B cell (primary cell): ENCODE measurements around the gene SIPA1. TPM values are rescaled to one million over a fixed set of nuclear protein-coding genes. Genes with fewer than 3 reads are reported as not detected.

Experiments used
- ATAC-seq: fragments of 200-7000 bp; cut with Tn5 transposase; one replicate; pipeline ENCODE4 v1.10.0; 2021; ENCODE audit warnings: low read depth, mild to moderate bottlenecking, moderate number of reproducible peaks, moderate library complexity
- CTCF ChIA-PET: fragments of 350-600 bp; sonication (Branson Sonifier 250); formaldehyde crosslinking; loops from one replicate; lab custom pipeline; 2021; ENCODE audit warnings: antibody characterized with exemption, inconsistent platforms; lab: Charles Lee
- POLR2A ChIA-PET: fragments of 350-600 bp; sonication (Branson Sonifier 250); formaldehyde crosslinking; loops from one replicate; lab custom pipeline; 2021; ENCODE audit warnings: antibody characterized with exemption; lab: Charles Lee
- DNase-seq: peaks from one replicate; pipeline ENCODE4 v3.0.0; 2013
- H2AFZ ChIP-seq: 2 replicates; pipeline ENCODE4 v1.6.1; 2012; ENCODE audit warnings: mild to moderate bottlenecking, low read depth, low read length; ENCODE audit not compliant: insufficient read depth, poor library complexity, severe bottlenecking
- H3K27ac ChIP-seq, 2 donors: 1 replicate in 1 of 2; 2 replicates in 1 of 2; pipeline ENCODE4 v1.5.1; 2012 to 2013; ENCODE audit warnings: low read length in 2 of 2, mild to moderate bottlenecking in 2 of 2, moderate library complexity in 1 of 2
- H3K27me3 ChIP-seq, 4 experiments: fragments of 200-600 bp in 1 of 4; sonication (generic) in 1 of 4; replicated peaks in 1 of 4; 1 replicate in 2 of 4; 2 replicates in 2 of 4; pipeline versions ENCODE4 v1.6.1 to v1.7.0; 2013 to 2016; ENCODE audit warnings: low read length in 3 of 4, mild to moderate bottlenecking in 2 of 4, mixed read lengths in 1 of 4, moderate library complexity in 1 of 4; ENCODE audit not compliant: insufficient read depth in 4 of 4, control insufficient read depth in 3 of 4; ENCODE audit errors: control extremely low read depth in 1 of 4
- H3K36me3 ChIP-seq, 2 experiments: replicated peaks in 1 of 2; 1 replicate in 1 of 2; 2 replicates in 1 of 2; pipeline versions ENCODE4 v1.6.1 to v1.7.1; 2013; ENCODE audit warnings: low read length in 1 of 2; ENCODE audit not compliant: insufficient read depth in 2 of 2, control insufficient read depth in 1 of 2; ENCODE audit errors: control extremely low read depth in 1 of 2, extremely low read depth in 1 of 2
- H3K4me1 ChIP-seq, 2 donors: fragments of 200-600 bp in 1 of 2; sonication (generic) in 1 of 2; 1 replicate in 1 of 2; 2 replicates in 1 of 2; pipeline versions ENCODE4 v1.5.1 to v1.6.1; 2013 to 2017; ENCODE audit warnings: low read length in 2 of 2; ENCODE audit not compliant: control insufficient read depth in 2 of 2, insufficient read depth in 2 of 2
- H3K4me2 ChIP-seq: replicated peaks from 2 replicates; pipeline ENCODE3; 2012; ENCODE audit warnings: mild to moderate bottlenecking, low read depth, low read length; ENCODE audit not compliant: poor library complexity, severe bottlenecking
- H3K4me3 ChIP-seq, 5 experiments: fragments of 200-600 bp in 1 of 5; sonication (generic) in 1 of 5; 1 replicate in 3 of 5; 2 replicates in 2 of 5; pipeline versions ENCODE4 v1.5.1 to v1.7.0; 2011 to 2016; ENCODE audit warnings: low read length in 4 of 5, mild to moderate bottlenecking in 4 of 5, low read depth in 2 of 5, control low read depth in 1 of 5, moderate library complexity in 1 of 5; ENCODE audit not compliant: insufficient read depth in 1 of 5; ENCODE audit errors: control extremely low read depth in 1 of 5, extremely low read depth in 1 of 5
- H3K79me2 ChIP-seq: fragments of 200-600 bp; sonication (generic); one replicate; pipeline ENCODE4 v1.6.0; 2016; ENCODE audit warnings: low read length; ENCODE audit not compliant: control insufficient read depth, insufficient read depth
- H3K9ac ChIP-seq: fragments of 200-600 bp; sonication (generic); 2 replicates; pipeline ENCODE4 v1.6.1; 2017; ENCODE audit warnings: mild to moderate bottlenecking, low read length, moderate library complexity
- H3K9me3 ChIP-seq, 3 donors: one replicate each; pipeline versions ENCODE4 v1.6.1 to v1.7.1; 2013; ENCODE audit warnings: low read length in 2 of 3; ENCODE audit not compliant: control insufficient read depth in 2 of 3, insufficient read depth in 1 of 3; ENCODE audit errors: control extremely low read depth in 1 of 3
- H4K20me1 ChIP-seq: 2 replicates; pipeline ENCODE4 v1.6.0; 2012; ENCODE audit warnings: mild to moderate bottlenecking, low read length; ENCODE audit not compliant: insufficient read depth, control insufficient read depth, poor library complexity, severe bottlenecking
- H3K27ac Mint-ChIP-seq: one replicate; pipeline ENCODE4 v1.8.0; 2021; ENCODE audit warnings: mixed read lengths
- H3K27me3 Mint-ChIP-seq: one replicate; pipeline ENCODE4 v1.8.0; 2021; ENCODE audit warnings: mixed read lengths
- H3K4me1 Mint-ChIP-seq: one replicate; pipeline ENCODE4 v1.8.0; 2021; ENCODE audit warnings: mixed read lengths
- H3K4me3 Mint-ChIP-seq: one replicate; pipeline ENCODE4 v1.8.0; 2021; ENCODE audit warnings: mixed read lengths
- H3K9me3 Mint-ChIP-seq: one replicate; pipeline ENCODE4 v1.8.0; 2022; ENCODE audit warnings: mixed read lengths; ENCODE audit not compliant: insufficient read depth
- EZH2 ChIP-seq: IDR thresholded peaks from 2 replicates; pipeline ENCODE4 v1.6.1; 2012; ENCODE audit warnings: borderline replicate concordance, low read depth, mild to moderate bottlenecking, moderate library complexity, low read length; ENCODE audit not compliant: insufficient read depth, poor library complexity, severe bottlenecking
- WGBS: methylation state at CpG from one replicate; pipeline ENCODE4 v1.1.5; 2013; ENCODE audit warnings: missing lambda C conversion rate; ENCODE audit not compliant: insufficient coverage; 5-methylcytosine and 5-hydroxymethylcytosine counted together
- intact Hi-C: fragments of 100-400 bp; cut with micrococcal nuclease; formaldehyde crosslinking; loops from one replicate; pipeline ENCODE4 v1.10.0; 2022
- polyA plus RNA-seq: library from polyadenylated mRNA; depleted of rRNA; stranded (reverse); fragments of >200 nt; gene quantifications from 2 replicates; pipeline ENCODE4 v1.2.3, GENCODE V29; 2012
- total RNA-seq, 2 donors: library from RNA; stranded (reverse); fragments of 120-200 nt in 1 of 2; gene quantifications; 1 replicate in 1 of 2; 2 replicates in 1 of 2; pipeline versions ENCODE4 v1.2.3 to v1.2.4, GENCODE V29; 2013 to 2022
- TF ChIP-seq, protein P1 (sequence below): fragments of 200-600 bp; IDR thresholded peaks from one replicate; pipeline ENCODE4 v1.8.0; 2022; ENCODE audit warnings: antibody characterized with exemption, mild to moderate bottlenecking

Gene SIPA1
- total and polyA plus RNA-seq, 2 donors (not counting 1 experiment from before 2014, with no cell fraction given), result 314 to 448 TPM

GRCh38 chr11:65663639-65664200, 25.8 kb downstream of the SIPA1 start:
- H3K36me3 ChIP-seq, result peaks cover 0 to 33% of the 10 kb centered on the region in 2 experiments
- peaks cover 19 to 32% of the 10 kb centered on the region in 2 donors for H3K4me1 ChIP-seq
- H4K20me1 ChIP-seq, result peaks cover 35% of the 10 kb centered on the region
- peaks cover 31% of the 10 kb centered on the region for H3K4me1 Mint-ChIP-seq
- intact Hi-C loops, result loop anchor here (1.0 to 2.0 kb wide), 6 partner anchors 11 to 195 kb away; partner anchors contain the start of genes CFL1, PCNX3, SIPA1 and ZNRD2
- no peaks in the 10 kb centered on the region for H3K27me3 Mint-ChIP-seq
- no peak for TF ChIP-seq EZH2
- TF ChIP-seq, protein P1, sequence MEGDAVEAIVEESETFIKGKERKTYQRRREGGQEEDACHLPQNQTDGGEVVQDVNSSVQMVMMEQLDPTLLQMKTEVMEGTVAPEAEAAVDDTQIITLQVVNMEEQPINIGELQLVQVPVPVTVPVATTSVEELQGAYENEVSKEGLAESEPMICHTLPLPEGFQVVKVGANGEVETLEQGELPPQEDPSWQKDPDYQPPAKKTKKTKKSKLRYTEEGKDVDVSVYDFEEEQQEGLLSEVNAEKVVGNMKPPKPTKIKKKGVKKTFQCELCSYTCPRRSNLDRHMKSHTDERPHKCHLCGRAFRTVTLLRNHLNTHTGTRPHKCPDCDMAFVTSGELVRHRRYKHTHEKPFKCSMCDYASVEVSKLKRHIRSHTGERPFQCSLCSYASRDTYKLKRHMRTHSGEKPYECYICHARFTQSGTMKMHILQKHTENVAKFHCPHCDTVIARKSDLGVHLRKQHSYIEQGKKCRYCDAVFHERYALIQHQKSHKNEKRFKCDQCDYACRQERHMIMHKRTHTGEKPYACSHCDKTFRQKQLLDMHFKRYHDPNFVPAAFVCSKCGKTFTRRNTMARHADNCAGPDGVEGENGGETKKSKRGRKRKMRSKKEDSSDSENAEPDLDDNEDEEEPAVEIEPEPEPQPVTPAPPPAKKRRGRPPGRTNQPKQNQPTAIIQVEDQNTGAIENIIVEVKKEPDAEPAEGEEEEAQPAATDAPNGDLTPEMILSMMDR, result no peak
- peak overlapping the region; percentile 84 for H3K4me2 ChIP-seq
- peaks cover 58% of the 10 kb centered on the region for H3K79me2 ChIP-seq
- H3K9me3 ChIP-seq, result no peaks in the 10 kb centered on the region
- H3K27ac Mint-ChIP-seq, result peak overlapping the region; percentile 94
- ATAC-seq (peak; percentile 9), DNase-seq (peak; percentile 72)
- H3K27ac ChIP-seq, result peak overlapping the region; percentile 97 to 100
- H3K4me3 Mint-ChIP-seq, result peak overlapping the region; percentile 89
- ChIA-PET CTCF (interaction anchor here (1.0 to 2.6 kb wide), 9 partner anchors 10 to 196 kb away, joined by 3 to 18 read pairs (median 4); partner anchors contain the start of genes KAT5, PCNX3 and SIPA1), POLR2A (interaction anchor here (0.6 to 4.5 kb wide), 11 partner anchors 11 to 649 kb away, joined by 3 to 56 read pairs (median 4); partner anchors contain the start of genes MAP3K11, PCNX3, SCYL1 and SIPA1)
- H3K9me3 Mint-ChIP-seq, result no peaks in the 10 kb centered on the region
- WGBS, result 2% methylated on average over 10 of the region's 15 CpGs
- peak overlapping the region; percentile 71 to 99 (median 95) for H3K4me3 ChIP-seq
- no peaks in the 10 kb centered on the region for H3K27me3 ChIP-seq
- peak overlapping the region; percentile 74 for H2AFZ ChIP-seq
- peak overlapping the region; percentile 99 for H3K9ac ChIP-seq

DNA sequence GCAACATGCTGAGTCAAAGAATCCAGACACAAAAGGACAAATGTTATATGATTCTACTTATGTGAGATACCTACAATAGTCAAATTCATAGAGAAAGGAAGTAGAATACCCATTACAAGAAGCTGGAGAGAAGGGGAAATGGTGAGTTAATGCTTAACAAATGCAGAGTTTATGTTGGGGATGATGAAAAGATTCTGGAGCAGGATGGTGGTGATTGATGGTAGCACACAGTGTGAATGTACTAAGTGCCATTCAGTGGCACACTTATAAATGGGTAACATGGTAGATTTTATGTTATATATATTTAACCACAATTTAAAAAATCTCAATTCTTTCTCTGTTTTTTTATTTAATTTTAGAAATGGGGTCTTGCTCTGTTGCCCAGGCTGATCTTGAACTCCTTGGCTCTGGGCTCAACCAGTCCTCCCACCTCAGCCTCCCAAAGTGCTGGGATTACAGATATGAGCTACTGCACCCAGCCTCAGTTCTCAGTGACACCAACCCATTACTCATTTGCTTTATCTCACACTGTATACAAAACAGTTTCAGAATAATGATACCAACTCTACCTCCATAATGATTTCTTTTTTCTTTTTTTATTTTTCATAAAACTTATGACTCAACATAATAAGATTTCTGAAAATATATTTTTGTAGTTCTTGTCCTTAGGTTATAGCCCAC, 34.4 kb downstream of the SIPA1 start:
- Histone ChIP-seq H3K9ac (no peak overlapping the region), H3K4me3 (no peak overlapping the region), H3K79me2 (peaks cover 20% of the 10 kb centered on the region), H3K4me1 (no peaks in the 10 kb centered on the region), H3K27me3 (no peaks in the 10 kb centered on the region), H3K27ac (no peak overlapping the region), H3K9me3 (no peaks in the 10 kb centered on the region), H2AFZ (no peak overlapping the region), H4K20me1 (no peaks in the 10 kb centered on the region), H3K36me3 (no peaks in the 10 kb centered on the region), H3K4me2 (no peak overlapping the region)
- intact Hi-C loops, result no loop called here
- Mint-ChIP-seq H3K4me3 (no peak overlapping the region), H3K9me3 (no peaks in the 10 kb centered on the region), H3K4me1 (no peaks in the 10 kb centered on the region), H3K27me3 (no peaks in the 10 kb centered on the region), H3K27ac (no peak overlapping the region)
- ChIA-PET POLR2A (no interaction called here), CTCF (interaction anchor here (1.0 kb wide), 1 partner anchor 46 kb away, joined by 3 read pairs; no protein-coding TSS in a partner anchor)
- ATAC-seq, result no peak
- TF ChIP-seq, protein P1, result no peak
- no peak for TF ChIP-seq EZH2
- DNase-seq, result no peak
